Gastroesophageal sphincter (tissue), 4 donors: ENCODE results near the gene TMEM123. TPM values are rescaled to one million over a fixed set of nuclear protein-coding genes. Genes with fewer than 3 reads are reported as not detected.

Experiments used
- ATAC-seq: fragments of 150-250 bp; one replicate; pipeline ENCODE4 v1.9.1; 2016; ENCODE audit warnings: mild to moderate bottlenecking, moderate library complexity
- H3K27ac ChIP-seq, 4 donors: fragments of 200-600 bp; sonication (generic) in 3 of 4; 1 replicate in 3 of 4; 2 replicates in 1 of 4; pipeline ENCODE4 v1.5.1; 2016 to 2019
- H3K27me3 ChIP-seq: fragments of 200-600 bp; sonication (generic); one replicate; pipeline ENCODE4 v1.5.1; 2019
- H3K36me3 ChIP-seq, 2 donors: fragments of 200-600 bp; sonication (generic); one replicate each; pipeline ENCODE4 v1.5.1; 2019; ENCODE audit warnings: control low read depth in 1 of 2
- H3K4me1 ChIP-seq, 3 donors: fragments of 200-600 bp; sonication (generic); 1 replicate in 2 of 3; 2 replicates in 1 of 3; pipeline ENCODE4 v1.5.1; 2016 to 2019; ENCODE audit warnings: control low read depth in 2 of 3
- H3K4me3 ChIP-seq, 2 donors: fragments of 200-600 bp; sonication (generic); one replicate each; pipeline ENCODE4 v1.5.1; 2019; ENCODE audit warnings: mild to moderate bottlenecking in 1 of 2, moderate library complexity in 1 of 2
- H3K9me3 ChIP-seq, 3 donors: fragments of 200-600 bp; sonication (generic); one replicate each; pipeline ENCODE4 v1.5.1; 2017 to 2019; ENCODE audit warnings: control low read depth in 2 of 3
- CTCF ChIP-seq, 4 experiments: fragments of 200-600 bp in 2 of 4; fragments of 450-650 bp in 2 of 4; sonication (generic) in 1 of 4; IDR thresholded peaks; one replicate each; pipeline ENCODE4 v1.5.1; 2017 to 2019; ENCODE audit warnings: antibody characterized with exemption in 4 of 4, mild to moderate bottlenecking in 2 of 4, moderate library complexity in 2 of 4
- EP300 ChIP-seq: sonication (generic); formaldehyde crosslinking; IDR thresholded peaks from one replicate; pipeline ENCODE4 v1.6.1; 2017; ENCODE audit warnings: antibody characterized with exemption, mild to moderate bottlenecking
- POLR2A ChIP-seq, 2 donors: fragments of 450-650 bp; IDR thresholded peaks; one replicate each; pipeline ENCODE4 v1.6.1; 2017; ENCODE audit warnings: antibody characterized with exemption in 2 of 2, mild to moderate bottlenecking in 2 of 2, moderate library complexity in 1 of 2
- POLR2AphosphoS5 ChIP-seq: sonication (generic); formaldehyde crosslinking; IDR thresholded peaks from one replicate; pipeline ENCODE4 v1.6.1; 2017; ENCODE audit warnings: antibody characterized with exemption
- WGBS, 2 donors: methylation state at CpG; one replicate each; pipeline ENCODE4 v1.1.5; 2018; ENCODE audit warnings: low coverage in 1 of 2; 5-methylcytosine and 5-hydroxymethylcytosine counted together
- total RNA-seq, 4 donors: library from RNA; depleted of rRNA; stranded (reverse); fragments of >200 nt; gene quantifications; one replicate each; pipeline ENCODE4 v1.1.0, GENCODE V29; 2016

TMEM123 gene
- total RNA-seq, 4 donors from 2014 or later = 87.6 to 141 (median 101) TPM

- Histone ChIP-seq H3K27me3 (no peaks in the 10 kb centered on the region), H3K4me3 (no peak overlapping the region), H3K4me1 (peaks cover 0 to 19% (median 0%) of the 10 kb centered on the region in 3 donors), H3K27ac (no peak overlapping the region), H3K36me3 (no peaks in the 10 kb centered on the region), H3K9me3 (no peaks in the 10 kb centered on the region)
- no peak for TF ChIP-seq POLR2AphosphoS5
- TF ChIP-seq EP300 = no peak
- no peak for TF ChIP-seq CTCF (IDR thresholded peaks at IDR 0.05)
- TF ChIP-seq POLR2A (IDR thresholded peaks at IDR 0.05) = no peak
- ATAC-seq = no peak
- WGBS, 2 donors = 50 to 94% methylated on average over 1 of the region's 1 CpG
These were observed 13.1 kb upstream of the TMEM123 start for GRCh38 chr11:102465696-102466095.

DNA sequence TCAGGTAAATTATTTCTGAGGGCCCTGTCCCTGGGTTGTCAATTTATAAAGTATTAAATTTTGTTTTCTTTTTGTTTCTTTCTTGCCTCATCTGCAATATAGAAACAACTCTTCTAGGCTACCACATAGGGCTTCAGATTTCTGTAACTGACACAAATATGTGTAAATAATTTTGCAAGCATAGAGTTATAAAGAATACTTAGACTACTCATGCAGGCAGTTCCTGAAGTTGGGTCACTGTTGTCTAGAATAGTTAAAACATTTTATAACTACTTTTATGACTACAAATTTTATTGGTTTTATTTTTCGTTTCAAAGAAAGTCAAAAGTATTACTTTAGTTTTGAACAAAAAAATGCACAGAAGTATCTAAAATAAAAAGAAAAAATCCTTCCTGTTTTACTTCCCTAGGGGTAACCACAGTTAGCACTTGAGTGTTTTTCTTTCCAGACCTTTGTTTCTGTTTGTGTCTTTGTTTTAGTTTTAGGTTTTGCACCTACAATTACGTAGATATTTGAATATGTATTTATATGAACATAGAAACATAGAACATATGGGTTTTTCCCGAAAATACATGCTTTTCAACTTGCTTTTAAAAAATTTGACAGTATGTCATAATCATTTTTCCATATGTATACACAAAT, 12.4 kb upstream of the TMEM123 start:
- TF ChIP-seq POLR2A (IDR thresholded peaks at IDR 0.05) = no peak
- TF ChIP-seq POLR2AphosphoS5 = no peak
- no peak for TF ChIP-seq EP300
- TF ChIP-seq CTCF (IDR thresholded peaks at IDR 0.05) = no peak
- Histone ChIP-seq H3K9me3 (no peaks in the 10 kb centered on the region), H3K36me3 (no peaks in the 10 kb centered on the region), H3K4me3 (no peak overlapping the region), H3K27me3 (no peaks in the 10 kb centered on the region), H3K27ac (no peak overlapping the region), H3K4me1 (peaks cover 0 to 19% (median 0%) of the 10 kb centered on the region in 3 donors)
- no peak for ATAC-seq
- 63 to 81% methylated on average over 3 of the region's 3 CpGs for WGBS, 2 donors

DNA sequence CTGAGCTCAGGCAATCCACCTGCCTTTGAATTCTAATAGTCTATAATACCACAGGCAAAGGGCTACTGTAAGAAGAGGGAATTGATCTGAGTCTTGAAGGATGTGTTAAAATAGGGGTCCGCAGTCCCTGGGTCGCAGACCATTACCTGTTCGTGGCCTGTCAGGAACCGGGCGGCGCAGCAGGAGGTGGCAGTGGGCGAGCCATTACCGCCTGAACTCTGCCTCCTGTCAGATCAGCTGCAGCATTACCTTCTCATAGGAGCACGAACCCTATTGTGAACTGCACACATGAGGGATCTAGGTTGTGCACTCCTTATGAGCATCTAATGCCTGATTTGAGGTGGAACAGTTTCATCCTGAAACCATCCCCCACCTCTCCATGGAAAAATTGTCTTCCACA, 11.5 kb upstream of the TMEM123 start:
- Histone ChIP-seq H3K27me3 (no peaks in the 10 kb centered on the region), H3K4me1 (peaks cover 0 to 13% (median 0%) of the 10 kb centered on the region in 3 donors), H3K4me3 (no peak overlapping the region), H3K27ac (no peak overlapping the region), H3K9me3 (no peaks in the 10 kb centered on the region), H3K36me3 (no peaks in the 10 kb centered on the region)
- WGBS, 2 donors = 76 to 100% methylated on average over 2 to 3 of the region's 9 CpGs
- TF ChIP-seq CTCF (IDR thresholded peaks at IDR 0.05) = no peak
- no peak for ATAC-seq

DNA sequence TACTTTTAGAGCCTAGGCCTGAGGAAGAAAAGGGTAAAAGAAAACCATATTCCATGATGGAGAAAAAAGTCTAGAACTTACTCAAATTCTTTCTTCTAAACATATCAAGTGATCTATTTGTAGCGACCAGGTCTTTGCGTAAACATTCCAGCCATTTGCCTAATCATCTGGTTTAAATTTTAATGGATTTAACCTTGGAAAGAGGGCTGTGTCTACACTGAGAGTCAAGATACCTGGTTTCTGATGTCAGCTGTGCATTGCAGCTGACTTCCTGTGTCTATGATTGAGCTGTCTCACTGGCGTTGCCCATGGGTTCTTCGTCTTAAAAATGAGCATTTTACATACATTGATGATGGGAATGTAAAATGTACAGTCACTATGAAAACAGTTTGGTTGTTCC, 10.0 kb upstream of the TMEM123 start:
- Histone ChIP-seq H3K27me3 (no peaks in the 10 kb centered on the region), H3K36me3 (no peaks in the 10 kb centered on the region), H3K27ac (no peak overlapping the region), H3K4me1 (no peaks in the 10 kb centered on the region), H3K4me3 (no peak overlapping the region), H3K9me3 (no peaks in the 10 kb centered on the region)
- no peak for ATAC-seq
- no peak for TF ChIP-seq POLR2AphosphoS5
- TF ChIP-seq CTCF (IDR thresholded peaks at IDR 0.05) = no peak
- no peak for TF ChIP-seq POLR2A (IDR thresholded peaks at IDR 0.05)
- no peak for TF ChIP-seq EP300
- WGBS, 2 donors = 82 to 83% methylated on average over 4 of the region's 4 CpGs

- no peak overlapping the region for H3K27ac ChIP-seq
- H3K4me3 ChIP-seq = no peak overlapping the region
- H3K36me3 ChIP-seq = no peaks in the 10 kb centered on the region
- H3K9me3 ChIP-seq = no peaks in the 10 kb centered on the region
- H3K27me3 ChIP-seq = no peaks in the 10 kb centered on the region
- no peak for TF ChIP-seq CTCF (IDR thresholded peaks at IDR 0.05)
- TF ChIP-seq POLR2A (IDR thresholded peaks at IDR 0.05) = no peak
- TF ChIP-seq POLR2AphosphoS5 = no peak
- no peak for TF ChIP-seq EP300
- ATAC-seq = no peak
- H3K4me1 ChIP-seq = no peaks in the 10 kb centered on the region
These were observed 6.8 kb upstream of the TMEM123 start for GRCh38 chr11:102459393-102459792.
